Ascending aorta (tissue), 2 donors: ENCODE data around the gene POMT1. TPM values are rescaled to one million over a fixed set of nuclear protein-coding genes. Genes with fewer than 3 reads are reported as not detected.

Experiments
- DNase-seq, 2 donors: peaks; one replicate each; pipeline ENCODE4 v3.0.0-alpha.2; 2019; ENCODE audit warnings: low spot score in 2 of 2
- H3K27ac ChIP-seq, 2 donors: fragments of 200-600 bp; sonication (generic); one replicate each; pipeline ENCODE4 v1.5.1; 2016 to 2017; ENCODE audit warnings: mild to moderate bottlenecking in 1 of 2
- H3K27me3 ChIP-seq: fragments of 200-600 bp; sonication (generic); one replicate; pipeline ENCODE4 v1.5.1; 2017
- H3K36me3 ChIP-seq, 2 donors: fragments of 200-600 bp; sonication (generic); one replicate each; pipeline ENCODE4 v1.5.1; 2016
- H3K4me1 ChIP-seq, 2 donors: fragments of 200-600 bp; sonication (generic); one replicate each; pipeline ENCODE4 v1.5.1; 2016 to 2017; ENCODE audit warnings: mild to moderate bottlenecking in 1 of 2
- H3K4me3 ChIP-seq, 2 donors: fragments of 200-600 bp; sonication (generic); one replicate each; pipeline ENCODE4 v1.5.1; 2016 to 2017; ENCODE audit warnings: mild to moderate bottlenecking in 1 of 2
- H3K9me3 ChIP-seq, 2 donors: fragments of 200-600 bp; sonication (generic); one replicate each; pipeline ENCODE4 v1.5.1; 2016
- intact Hi-C: fragments of 100-400 bp; cut with DNase I; formaldehyde crosslinking; loops from one replicate; pipeline ENCODE4 v1.15.1; 2023
- total RNA-seq: library from RNA; depleted of rRNA; stranded (reverse); fragments of >200 nt; gene quantifications from one replicate; pipeline ENCODE4 v1.1.0, GENCODE V29; 2016
- TF ChIP-seq, protein P1 (sequence below), 3 experiments: fragments of 200-600 bp in 2 of 3; fragments of 450-650 bp in 1 of 3; sonication (generic) in 2 of 3; IDR thresholded peaks; one replicate each; pipeline ENCODE4 v1.5.1; 2016 to 2019; ENCODE audit warnings: antibody characterized with exemption in 3 of 3, mild to moderate bottlenecking in 1 of 3, moderate library complexity in 1 of 3

Gene POMT1
- total RNA-seq, 1 donor from 2014 or later, result 128 TPM

DNA sequence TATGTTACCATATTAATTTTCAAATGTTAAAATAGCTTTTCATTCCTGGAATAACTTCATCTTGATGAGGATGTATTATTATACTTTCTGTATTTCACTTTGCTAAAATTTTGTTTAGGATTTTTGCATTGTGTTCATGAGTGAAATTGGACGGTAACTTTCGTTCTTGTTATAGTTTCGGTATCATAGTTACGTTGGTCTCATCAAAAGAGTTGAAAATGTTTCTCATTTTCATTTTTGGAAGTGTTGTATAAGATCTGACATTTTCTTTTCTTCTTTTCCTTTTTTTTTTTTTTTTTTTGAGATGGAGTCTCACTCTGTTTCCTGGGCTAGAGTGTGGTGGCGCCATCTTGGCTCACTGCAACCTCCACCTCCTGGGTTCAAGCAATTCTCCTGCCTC is 62.7 kb downstream of the POMT1 start:
- H3K4me3 ChIP-seq, result no peak overlapping the region
- H3K36me3 ChIP-seq, result peaks cover 0 to 3% of the 10 kb centered on the region in 2 donors
- TF ChIP-seq, protein P1, sequence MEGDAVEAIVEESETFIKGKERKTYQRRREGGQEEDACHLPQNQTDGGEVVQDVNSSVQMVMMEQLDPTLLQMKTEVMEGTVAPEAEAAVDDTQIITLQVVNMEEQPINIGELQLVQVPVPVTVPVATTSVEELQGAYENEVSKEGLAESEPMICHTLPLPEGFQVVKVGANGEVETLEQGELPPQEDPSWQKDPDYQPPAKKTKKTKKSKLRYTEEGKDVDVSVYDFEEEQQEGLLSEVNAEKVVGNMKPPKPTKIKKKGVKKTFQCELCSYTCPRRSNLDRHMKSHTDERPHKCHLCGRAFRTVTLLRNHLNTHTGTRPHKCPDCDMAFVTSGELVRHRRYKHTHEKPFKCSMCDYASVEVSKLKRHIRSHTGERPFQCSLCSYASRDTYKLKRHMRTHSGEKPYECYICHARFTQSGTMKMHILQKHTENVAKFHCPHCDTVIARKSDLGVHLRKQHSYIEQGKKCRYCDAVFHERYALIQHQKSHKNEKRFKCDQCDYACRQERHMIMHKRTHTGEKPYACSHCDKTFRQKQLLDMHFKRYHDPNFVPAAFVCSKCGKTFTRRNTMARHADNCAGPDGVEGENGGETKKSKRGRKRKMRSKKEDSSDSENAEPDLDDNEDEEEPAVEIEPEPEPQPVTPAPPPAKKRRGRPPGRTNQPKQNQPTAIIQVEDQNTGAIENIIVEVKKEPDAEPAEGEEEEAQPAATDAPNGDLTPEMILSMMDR (IDR thresholded peaks at IDR 0.05), result no peak
- DNase-seq, result no peak
- no peak overlapping the region for H3K27ac ChIP-seq
- H3K9me3 ChIP-seq, result peaks cover 0 to 10% of the 10 kb centered on the region in 2 donors
- no peaks in the 10 kb centered on the region for H3K27me3 ChIP-seq
- intact Hi-C loops, result no loop called here
- no peaks in the 10 kb centered on the region for H3K4me1 ChIP-seq

DNA sequence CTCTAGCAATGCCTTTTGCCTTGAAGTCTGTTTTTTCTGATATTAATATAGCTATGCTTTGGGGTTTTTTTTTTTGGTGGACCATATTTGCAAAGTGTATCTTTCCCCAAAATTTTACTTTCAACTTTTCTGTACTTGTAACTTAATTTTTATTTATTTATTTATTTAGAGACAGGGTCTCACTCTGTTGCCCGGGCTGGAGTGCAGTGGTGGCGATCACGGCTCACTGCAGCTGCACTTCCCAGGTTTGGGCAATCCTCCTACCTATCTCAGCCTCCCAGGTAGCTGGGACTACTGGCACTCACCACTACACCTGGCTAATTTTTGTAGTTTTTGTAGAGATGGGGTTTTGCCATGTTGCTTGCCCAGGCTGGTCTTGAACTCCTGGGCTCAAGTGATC is 63.4 kb downstream of the POMT1 start:
- Histone ChIP-seq H3K27me3 (no peaks in the 10 kb centered on the region), H3K27ac (no peak overlapping the region), H3K9me3 (peaks cover 0 to 7% of the 10 kb centered on the region in 2 donors), H3K4me3 (no peak overlapping the region), H3K36me3 (peaks cover 0 to 3% of the 10 kb centered on the region in 2 donors), H3K4me1 (no peaks in the 10 kb centered on the region)
- TF ChIP-seq, protein P1 (IDR thresholded peaks at IDR 0.05), result no peak
- DNase-seq, result no peak
- intact Hi-C loops, result no loop called here

DNA sequence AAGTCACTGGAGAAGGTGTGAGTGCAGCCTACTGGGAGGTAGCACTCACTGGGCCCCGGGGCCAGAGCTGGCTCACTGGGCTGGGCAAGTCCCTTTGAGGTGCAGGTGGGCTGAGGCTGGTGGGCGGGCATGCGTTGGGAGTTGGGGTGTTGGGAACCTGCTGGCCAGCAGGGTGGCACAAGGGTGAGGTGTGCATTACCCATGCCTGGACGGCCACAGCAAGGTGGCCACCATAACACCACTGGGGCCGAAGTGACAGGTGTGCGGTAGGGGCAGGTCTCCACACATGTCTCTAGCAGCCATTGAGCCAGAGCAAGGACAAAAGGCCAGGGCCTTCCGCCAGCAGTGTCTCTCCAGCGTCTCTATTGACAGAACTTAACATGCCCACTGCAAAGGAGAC is 65.2 kb downstream of the POMT1 start:
- TF ChIP-seq, protein P1 (IDR thresholded peaks at IDR 0.05), result no peak
- H3K9me3 ChIP-seq, result peaks cover 0 to 2% of the 10 kb centered on the region in 2 donors
- DNase-seq, result no peak
- no peaks in the 10 kb centered on the region for H3K4me1 ChIP-seq
- no peak overlapping the region for H3K27ac ChIP-seq
- H3K36me3 ChIP-seq, result peaks cover 13 to 18% of the 10 kb centered on the region in 2 donors
- H3K27me3 ChIP-seq, result no peaks in the 10 kb centered on the region
- no peak overlapping the region for H3K4me3 ChIP-seq
- intact Hi-C loops, result no loop called here

Other genes starting within 250 kb of the POMT1 start
- gene FAM78A, start 226.4 kb upstream of the POMT1 start, total RNA-seq, result 6.2 TPM
- gene PLPP7, start 213.2 kb upstream of the POMT1 start, total RNA-seq, result 15.8 TPM
- 199 TPM for gene PRRC2B, start 108.8 kb upstream of the POMT1 start, total RNA-seq
- 39.8 TPM for gene UCK1, start 28.3 kb downstream of the POMT1 start, total RNA-seq
- not detected for gene PRRT1B, start 42.6 kb downstream of the POMT1 start, total RNA-seq
- 95.5 TPM for gene RAPGEF1, start 237.2 kb downstream of the POMT1 start, total RNA-seq